GM12801 (cell line): Measurements from ENCODE around the gene RREB1.

Experiments
- TF ChIP-seq, protein P1 (sequence below): IDR thresholded peaks from one replicate; pipeline ENCODE4 v1.5.1; 2011; ENCODE audit warnings: control low read depth; ENCODE audit not compliant: insufficient read length; ENCODE audit errors: extremely low read depth

Gene RREB1

GRCh38 chr6:7107578-7108195 is at the start of gene RREB1:
RREB1 (plus strand) TSS chr6:7107961; CDS start chr6:7181912, 73,951 bp downstream.
- TF ChIP-seq, protein P1, sequence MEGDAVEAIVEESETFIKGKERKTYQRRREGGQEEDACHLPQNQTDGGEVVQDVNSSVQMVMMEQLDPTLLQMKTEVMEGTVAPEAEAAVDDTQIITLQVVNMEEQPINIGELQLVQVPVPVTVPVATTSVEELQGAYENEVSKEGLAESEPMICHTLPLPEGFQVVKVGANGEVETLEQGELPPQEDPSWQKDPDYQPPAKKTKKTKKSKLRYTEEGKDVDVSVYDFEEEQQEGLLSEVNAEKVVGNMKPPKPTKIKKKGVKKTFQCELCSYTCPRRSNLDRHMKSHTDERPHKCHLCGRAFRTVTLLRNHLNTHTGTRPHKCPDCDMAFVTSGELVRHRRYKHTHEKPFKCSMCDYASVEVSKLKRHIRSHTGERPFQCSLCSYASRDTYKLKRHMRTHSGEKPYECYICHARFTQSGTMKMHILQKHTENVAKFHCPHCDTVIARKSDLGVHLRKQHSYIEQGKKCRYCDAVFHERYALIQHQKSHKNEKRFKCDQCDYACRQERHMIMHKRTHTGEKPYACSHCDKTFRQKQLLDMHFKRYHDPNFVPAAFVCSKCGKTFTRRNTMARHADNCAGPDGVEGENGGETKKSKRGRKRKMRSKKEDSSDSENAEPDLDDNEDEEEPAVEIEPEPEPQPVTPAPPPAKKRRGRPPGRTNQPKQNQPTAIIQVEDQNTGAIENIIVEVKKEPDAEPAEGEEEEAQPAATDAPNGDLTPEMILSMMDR = no peak

DNA sequence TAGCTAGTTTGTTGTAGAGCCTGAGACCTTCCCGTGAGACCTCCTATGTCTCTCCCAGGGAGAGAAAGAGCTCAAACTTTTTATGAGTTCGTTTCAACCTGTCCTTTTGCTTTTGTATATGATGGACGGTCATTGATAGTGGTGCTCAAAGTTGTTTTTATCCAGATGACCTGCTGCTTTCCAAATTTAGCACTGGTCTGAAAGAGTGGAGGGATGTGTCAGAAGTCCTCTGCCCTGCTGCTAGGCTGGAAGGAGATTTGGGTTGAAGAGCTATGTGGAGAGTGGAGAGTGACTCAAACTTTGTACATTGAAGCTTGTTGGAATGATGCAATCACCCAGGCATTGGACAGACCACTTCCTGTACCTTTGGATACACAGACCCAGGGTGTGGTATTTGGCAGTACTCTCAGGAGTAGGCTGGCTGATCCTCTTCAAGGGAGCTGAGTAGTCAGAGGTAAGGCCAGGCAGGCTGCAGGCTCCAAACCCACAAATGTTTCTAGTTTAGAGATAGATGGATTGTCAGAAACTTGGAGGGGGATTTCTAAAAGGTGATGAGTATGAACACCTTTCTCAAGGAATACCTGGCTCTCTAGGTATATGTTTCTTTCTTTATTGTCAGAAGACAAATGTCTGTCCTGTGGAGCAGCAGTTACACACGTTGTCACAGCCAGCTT is 49.4 kb upstream of the RREB1 start:
- TF ChIP-seq, protein P1 = no peak

DNA sequence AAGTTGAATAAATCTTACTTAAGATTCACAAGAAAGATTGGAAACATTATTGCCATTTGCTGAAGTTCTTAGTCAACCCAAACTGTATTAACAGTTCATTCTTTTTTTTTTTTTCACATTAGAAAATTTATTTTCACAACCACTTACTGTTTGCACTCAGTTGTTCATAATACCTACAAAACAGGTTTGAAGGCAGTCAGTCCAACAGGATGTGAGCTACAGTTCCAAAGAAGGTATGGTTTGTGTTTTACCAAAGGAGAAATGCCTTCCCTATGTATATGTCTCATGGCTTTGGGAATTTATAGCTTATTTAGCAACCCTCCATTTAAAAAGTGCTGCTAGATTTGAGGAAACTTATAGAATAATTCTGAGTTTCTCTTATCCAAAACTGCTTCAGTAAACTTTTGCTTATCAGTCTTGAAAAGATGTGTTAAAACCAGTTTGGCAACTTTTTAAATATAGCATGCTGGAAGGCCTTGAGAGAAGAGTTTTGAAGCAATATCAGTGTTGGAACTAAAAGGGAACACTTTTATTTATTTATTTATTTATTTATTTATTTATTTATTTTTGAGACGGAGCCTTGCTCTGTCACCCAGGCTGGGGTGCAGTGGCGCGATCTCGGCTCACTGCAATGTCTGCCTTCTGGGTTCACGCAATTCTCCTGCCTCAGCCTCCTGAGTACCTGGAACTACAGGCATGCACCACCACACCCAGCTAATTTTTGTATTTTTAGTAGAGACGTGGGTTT is 46.8 kb upstream of the RREB1 start:
- TF ChIP-seq, protein P1 = no peak

DNA sequence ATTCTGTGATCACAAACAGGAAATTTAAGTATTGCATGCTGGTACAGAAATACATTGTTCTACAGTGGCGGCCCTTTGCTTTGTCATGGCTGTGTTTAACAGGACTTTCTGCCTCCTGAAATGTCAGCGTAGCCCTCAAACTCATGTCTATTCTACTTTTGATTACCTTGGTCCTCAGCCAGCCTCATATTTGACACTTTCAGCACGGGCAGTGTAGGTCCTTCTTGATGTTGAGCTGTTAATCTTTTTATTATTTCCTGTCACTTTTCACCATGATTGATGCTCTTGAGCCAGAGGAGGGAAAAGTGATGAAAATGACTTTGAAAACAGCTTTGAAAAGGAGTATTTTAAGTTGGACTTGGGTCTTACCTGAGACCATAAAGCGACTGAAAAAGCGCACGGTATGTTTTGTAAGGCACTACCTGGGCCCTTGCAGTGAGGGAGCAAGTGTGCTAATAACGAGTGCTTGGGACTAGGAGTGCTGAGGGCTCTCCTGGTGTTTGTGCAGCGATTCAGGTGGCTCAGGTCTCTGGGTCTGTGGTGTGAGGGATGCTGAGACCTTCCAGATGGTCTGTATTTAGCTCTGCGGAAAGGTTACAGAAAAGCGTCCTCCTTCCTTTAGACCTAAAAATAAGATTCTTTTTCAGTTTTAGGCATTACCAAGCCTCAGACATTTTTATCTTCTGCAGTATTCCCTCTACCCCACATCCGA is 45.2 kb upstream of the RREB1 start:
- TF ChIP-seq, protein P1 = no peak

DNA sequence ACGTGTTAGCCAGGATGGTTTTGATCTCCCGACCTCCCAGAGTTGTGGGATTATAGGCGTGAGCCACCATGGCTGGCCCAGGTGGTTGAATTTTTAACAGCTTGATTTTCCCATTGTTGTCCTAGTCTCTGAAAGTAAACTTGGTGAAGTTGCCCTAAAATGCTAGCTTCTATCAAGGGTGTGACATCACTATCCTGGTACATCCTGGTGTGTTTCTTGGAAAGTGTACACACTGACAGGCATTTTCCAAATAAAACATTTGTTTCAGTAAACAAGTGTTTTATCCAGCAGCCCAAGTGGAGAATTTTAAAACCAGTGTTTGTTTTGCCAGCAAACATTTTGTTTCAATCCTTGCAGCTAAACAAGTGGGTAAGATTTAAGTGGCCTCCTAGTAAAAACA is 40.5 kb upstream of the RREB1 start:
- TF ChIP-seq, protein P1 = no peak

GRCh38 chr6:7071405-7071804 is 36.4 kb upstream of the RREB1 start:
- TF ChIP-seq, protein P1 = no peak
